Activated CD4-positive, alpha-beta T cell treated with anti-CD3 and anti-CD28 coated beads, Interleukin-2, Interleukin-4, amounts not matched to agents 100 ng/mL and 50 ng/mL, durations not matched to agents 16 hours and 8 hours (primary cell): Measurements from ENCODE around the gene PRXL2B.
"Not testable (repeated sequence)": the region's sequence is repeated elsewhere in the genome, so short reads cannot be mapped to it uniquely, and the experiment has no call there.

Experiments used
- DNase-seq: peaks from one replicate; pipeline ENCODE4 v3.0.0-alpha.2; 2020; ENCODE audit warnings: low spot score

Gene PRXL2B

GRCh38 chr1:2564006-2564814 lies 22.4 kb upstream of the PRXL2B start:
- DNase-seq = no peak

- no peak for DNase-seq
Measured at GRCh38 chr1:2564815-2565374, 21.7 kb upstream of the PRXL2B start.

GRCh38 chr1:2566101-2567045 lies 20.2 kb upstream of the PRXL2B start:
- no peak for DNase-seq

GRCh38 chr1:2567083-2567679 lies 19.4 kb upstream of the PRXL2B start:
- no peak for DNase-seq

GRCh38 chr1:2568187-2568816 lies 18.3 kb upstream of the PRXL2B start:
- DNase-seq = not testable (repeated sequence)

GRCh38 chr1:2569060-2569459 lies 17.5 kb upstream of the PRXL2B start:
- no peak for DNase-seq

GRCh38 chr1:2569703-2570102 lies 16.9 kb upstream of the PRXL2B start:
- not testable (repeated sequence) for DNase-seq

- no peak for DNase-seq
Measured at GRCh38 chr1:2570332-2570731, 16.2 kb upstream of the PRXL2B start.

GRCh38 chr1:2571348-2571747 lies 15.2 kb upstream of the PRXL2B start:
- DNase-seq = no peak

- DNase-seq = no peak
Measured at GRCh38 chr1:2573250-2573920, 13.2 kb upstream of the PRXL2B start.

- no peak for DNase-seq
Measured at GRCh38 chr1:2574350-2574749, 12.2 kb upstream of the PRXL2B start.

GRCh38 chr1:2575801-2576663 lies 10.5 kb upstream of the PRXL2B start:
- no peak for DNase-seq

- peak; percentile 53 for DNase-seq
Measured at GRCh38 chr1:2577565-2578075, 9.0 kb upstream of the PRXL2B start.

GRCh38 chr1:2578758-2579118 lies 7.8 kb upstream of the PRXL2B start:
- DNase-seq = no peak

- no peak for DNase-seq
Measured at GRCh38 chr1:2580691-2581090, 5.9 kb upstream of the PRXL2B start.

GRCh38 chr1:2582391-2582790 lies 4.2 kb upstream of the PRXL2B start:
- no peak for DNase-seq

GRCh38 chr1:2583331-2583791 lies 3.2 kb upstream of the PRXL2B start:
- no peak for DNase-seq

- no peak for DNase-seq
Measured at GRCh38 chr1:2583871-2584351, 2.7 kb upstream of the PRXL2B start.

- no peak for DNase-seq
Measured at GRCh38 chr1:2584686-2585317, 1.8 kb upstream of the PRXL2B start.
